G401.6 (cell line): ENCODE data around the gene WNK1.
"Not testable (repeated sequence)": the region's sequence is repeated elsewhere in the genome, so short reads cannot be mapped to it uniquely, and the experiment has no call there.

Source experiments
- FAIRE-seq: peaks from 2 replicates; lab custom pipeline; 2012; peaks lifted over from hg19 to GRCh38; lab: Jason Lieb, UNC

The WNK1 gene

DNA sequence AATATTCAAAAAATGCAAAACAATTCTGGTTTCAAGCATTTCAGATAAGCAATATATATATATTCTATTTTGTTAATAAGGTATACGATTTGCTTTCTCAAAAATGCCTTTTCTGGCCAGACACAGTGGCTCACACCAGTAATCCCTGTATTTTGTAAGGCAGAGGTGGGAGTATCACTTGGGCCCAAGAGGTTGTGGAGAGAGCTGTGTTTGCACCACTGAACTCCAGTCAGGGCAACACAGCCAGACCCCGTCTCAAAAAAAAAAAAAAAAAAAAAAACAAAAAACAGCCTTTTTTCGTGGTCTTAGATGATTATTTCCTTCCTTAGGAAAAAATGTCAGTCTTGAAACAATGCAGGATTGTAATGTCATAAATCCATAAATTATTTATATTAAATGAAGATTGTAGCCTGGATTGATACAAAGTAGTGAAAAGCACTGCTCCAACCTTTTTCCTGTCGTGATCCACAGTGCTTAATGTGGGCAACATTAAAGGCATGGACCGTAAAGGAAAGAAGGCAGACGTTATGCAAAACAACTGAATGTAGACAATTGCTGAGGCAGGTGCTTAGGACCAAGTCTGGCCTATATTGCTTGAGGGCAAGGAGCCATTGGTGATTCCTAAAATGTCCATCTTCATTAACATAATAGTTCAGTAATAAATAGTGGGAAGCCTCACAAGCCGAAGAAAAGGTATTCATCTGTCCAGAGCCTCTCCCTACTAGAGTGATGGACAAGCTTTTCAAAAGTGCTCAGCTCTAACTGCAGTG is 160.3 kb downstream of the WNK1 start:
- FAIRE-seq, result no peak

DNA sequence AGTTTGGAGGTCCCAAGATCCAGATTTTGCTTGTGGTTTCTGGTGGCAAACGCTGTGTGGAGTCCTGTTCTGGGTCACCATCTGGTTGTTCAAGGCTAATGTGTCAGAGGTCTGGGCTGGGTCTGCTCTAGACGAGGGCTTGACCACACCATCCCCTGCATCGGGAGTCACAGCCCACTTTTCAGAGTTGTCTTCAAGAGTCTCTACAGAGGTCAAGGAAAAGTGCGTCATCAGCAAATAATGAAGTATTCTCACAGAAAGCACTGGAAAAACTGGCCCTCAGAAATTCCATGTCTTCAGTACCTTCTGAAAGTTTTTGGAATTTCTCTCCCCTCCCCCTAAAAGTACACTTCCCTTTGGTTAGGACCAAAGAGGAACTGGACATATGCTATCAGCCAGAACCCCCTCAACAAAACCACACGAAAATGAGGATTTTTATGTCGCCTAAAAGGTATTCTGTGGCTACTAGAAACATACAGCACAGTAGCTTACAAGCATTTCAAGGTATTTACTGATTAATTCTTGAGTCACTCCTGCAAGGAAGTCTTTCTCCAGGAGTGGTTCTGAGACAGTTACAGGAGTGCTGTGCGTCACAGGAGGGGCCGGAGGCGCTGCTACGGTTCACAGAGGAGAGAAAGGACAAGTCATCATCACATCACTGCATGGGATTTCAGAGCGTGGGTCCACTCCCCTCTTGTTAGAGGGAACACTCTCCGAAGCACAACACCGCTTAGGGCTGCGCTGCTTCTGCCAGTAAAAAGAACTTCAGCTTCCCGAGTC is 161.7 kb downstream of the WNK1 start:
- FAIRE-seq, result no peak

DNA sequence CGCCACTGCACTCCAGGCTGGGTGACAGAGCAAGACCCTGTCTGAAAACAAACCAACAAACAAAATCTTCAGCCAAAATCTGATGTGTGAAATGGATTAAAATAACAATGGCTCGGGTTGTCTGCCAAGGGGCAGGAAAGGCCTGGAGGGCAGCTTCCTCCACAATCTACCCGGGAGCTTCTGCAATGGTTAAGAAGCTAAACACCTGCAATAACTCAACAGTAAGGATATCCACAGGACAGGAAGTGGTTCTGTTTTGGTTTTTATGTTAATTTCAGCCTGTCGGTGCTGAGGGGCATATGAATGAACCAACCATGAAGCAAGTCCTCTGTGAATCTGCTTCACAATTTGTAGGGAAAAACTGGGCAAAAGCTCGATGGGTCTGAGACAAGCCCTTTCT is 162.7 kb downstream of the WNK1 start:
- FAIRE-seq, result no peak

DNA sequence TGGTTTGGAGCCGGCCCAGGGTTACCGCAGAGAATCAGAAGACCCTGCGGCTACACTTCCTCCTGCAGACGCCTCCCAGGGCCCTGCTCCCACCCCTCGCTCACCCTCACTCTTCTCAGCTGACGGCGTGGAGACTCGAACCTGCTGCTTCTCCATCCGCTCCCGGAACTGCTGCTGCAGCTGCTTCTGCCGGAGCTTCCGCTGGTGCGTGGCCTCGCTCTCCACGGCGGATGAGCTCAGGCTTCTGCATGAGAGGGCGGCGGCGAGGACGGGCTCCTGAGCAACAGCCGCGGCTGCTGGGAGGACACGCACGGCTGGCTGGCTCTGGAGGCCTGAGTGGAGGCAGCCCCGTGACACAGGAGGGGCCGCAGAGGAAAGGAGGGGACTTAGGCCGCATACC is 163.9 kb downstream of the WNK1 start:
- no peak for FAIRE-seq

- FAIRE-seq, result no peak
Observed at GRCh38 chr12:916712-917445, 164.5 kb downstream of the WNK1 start.

DNA sequence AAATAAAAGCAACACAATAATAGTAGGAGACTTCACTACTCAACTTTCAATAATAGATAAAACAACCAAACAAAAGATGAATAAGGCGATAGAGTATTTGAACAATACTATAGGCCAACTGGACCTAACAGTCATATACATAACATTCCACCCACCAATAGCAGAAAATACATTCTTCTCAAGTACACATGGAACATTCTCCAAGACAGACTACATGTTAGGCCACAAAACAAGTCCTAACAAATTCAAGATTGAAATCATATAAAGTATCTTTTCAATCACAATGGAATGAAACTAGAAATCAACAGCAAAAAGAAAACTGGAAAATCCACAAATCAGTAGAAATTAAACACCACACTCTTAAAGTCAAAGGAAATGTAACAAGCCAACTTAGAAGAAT is 168.3 kb downstream of the WNK1 start:
- FAIRE-seq, result no peak

GRCh38 chr12:922285-922684 is 169.9 kb downstream of the WNK1 start:
- FAIRE-seq, result no peak

DNA sequence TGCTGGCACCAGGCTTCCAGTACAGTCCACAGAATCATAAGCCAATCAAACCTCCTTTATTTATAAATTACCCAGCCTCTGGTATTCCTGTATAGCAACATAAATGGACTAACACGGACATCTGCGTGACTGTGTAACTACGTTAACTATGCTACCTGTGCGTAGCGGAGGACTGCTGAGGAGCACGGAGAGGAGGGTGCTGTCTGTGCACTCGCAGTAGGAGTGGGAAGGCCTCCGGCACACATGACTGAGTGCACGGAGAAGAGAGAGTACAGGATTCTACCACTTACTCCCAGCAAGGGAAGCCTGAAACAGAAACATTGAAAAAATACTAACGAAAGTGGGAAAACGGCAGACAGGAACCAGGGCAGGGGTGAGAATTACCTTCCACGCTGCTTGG is 174.3 kb downstream of the WNK1 start:
- FAIRE-seq, result no peak

DNA sequence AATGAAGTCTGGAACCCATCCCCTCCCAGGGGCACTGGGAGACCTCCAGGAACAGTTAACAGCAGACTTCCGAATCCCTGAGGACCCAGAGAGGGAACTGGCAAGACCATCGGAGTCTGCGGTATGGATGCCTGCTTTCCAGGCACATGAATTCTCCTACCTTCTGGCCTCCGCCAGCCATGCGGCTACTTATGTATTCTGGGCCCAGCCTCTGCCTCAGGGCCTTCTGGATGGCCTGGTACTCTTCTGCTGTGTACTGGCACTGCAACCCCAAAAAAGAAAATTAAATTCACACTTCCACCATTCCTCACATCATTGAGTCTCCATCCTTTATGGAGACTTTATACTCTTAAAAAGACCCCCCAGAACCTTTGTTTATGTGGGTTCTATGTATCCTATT is 178.7 kb downstream of the WNK1 start:
- no peak for FAIRE-seq

DNA sequence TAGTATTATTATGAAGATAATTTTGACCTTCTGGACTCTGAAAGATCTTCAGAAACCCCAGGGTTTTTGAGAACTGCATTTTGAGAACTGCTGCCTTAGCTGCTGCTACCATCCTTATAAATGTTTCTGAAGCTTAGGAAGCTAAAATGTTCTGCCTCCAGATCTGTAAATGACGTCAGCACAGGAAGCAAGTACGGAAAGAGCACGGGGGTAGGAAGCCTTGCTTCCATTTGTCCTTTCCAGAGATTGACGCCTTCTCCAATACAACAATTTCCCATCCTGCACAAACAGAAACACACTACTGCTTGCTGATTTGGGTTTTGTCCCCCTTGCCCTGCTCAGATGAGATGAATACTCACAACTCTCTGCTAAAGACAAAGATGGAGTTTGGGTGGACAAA is 179.2 kb downstream of the WNK1 start:
- FAIRE-seq, result no peak

- not testable (repeated sequence) for FAIRE-seq
Observed at GRCh38 chr12:935891-936290, 183.5 kb downstream of the WNK1 start.

GRCh38 chr12:936377-937345 is 184.3 kb downstream of the WNK1 start:
- FAIRE-seq, result no peak

GRCh38 chr12:938810-939209 is 186.4 kb downstream of the WNK1 start:
- no peak for FAIRE-seq

- no peak for FAIRE-seq
Observed at GRCh38 chr12:943051-943450, 190.7 kb downstream of the WNK1 start.

GRCh38 chr12:944211-944610 is 191.8 kb downstream of the WNK1 start:
- FAIRE-seq, result no peak

GRCh38 chr12:946212-946611 is 193.8 kb downstream of the WNK1 start:
- no peak for FAIRE-seq

DNA sequence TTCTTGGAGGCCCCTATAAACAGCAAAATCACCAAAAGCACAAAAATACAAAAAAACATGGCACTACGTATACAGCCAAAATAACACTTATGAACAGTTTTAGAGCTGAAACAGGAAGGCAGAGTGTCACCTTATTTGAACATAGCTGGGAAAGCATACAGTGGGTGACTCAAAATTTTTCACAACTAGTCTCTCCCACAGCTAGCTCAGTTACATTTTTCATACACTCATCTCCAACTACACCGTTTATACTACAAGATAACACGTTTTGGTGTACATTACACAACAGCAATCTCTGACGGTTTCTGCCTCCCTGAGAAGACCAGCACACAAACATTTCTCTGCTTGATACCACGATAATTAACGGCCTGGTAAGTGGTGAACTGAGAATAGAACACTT is 194.3 kb downstream of the WNK1 start:
- no peak for FAIRE-seq

DNA sequence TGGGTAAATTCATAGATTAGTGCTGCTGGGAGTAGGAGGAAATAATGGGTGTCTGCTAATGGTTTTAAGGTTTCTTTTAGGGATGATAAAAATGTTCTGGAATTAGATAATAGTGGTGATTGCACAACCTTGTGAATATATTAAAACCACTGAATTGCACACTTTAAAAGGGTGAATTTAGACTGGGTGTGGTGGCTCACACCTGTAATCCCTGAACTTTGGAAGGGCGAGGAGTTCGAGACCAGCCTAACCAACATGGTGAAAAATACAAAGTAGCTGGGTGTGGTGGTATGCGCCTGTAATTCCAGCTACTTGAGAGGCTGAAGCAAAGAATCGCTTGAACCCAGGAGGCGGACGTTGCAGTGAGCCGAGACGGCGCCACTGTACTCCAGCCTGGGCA is 195.9 kb downstream of the WNK1 start:
- no peak for FAIRE-seq

DNA sequence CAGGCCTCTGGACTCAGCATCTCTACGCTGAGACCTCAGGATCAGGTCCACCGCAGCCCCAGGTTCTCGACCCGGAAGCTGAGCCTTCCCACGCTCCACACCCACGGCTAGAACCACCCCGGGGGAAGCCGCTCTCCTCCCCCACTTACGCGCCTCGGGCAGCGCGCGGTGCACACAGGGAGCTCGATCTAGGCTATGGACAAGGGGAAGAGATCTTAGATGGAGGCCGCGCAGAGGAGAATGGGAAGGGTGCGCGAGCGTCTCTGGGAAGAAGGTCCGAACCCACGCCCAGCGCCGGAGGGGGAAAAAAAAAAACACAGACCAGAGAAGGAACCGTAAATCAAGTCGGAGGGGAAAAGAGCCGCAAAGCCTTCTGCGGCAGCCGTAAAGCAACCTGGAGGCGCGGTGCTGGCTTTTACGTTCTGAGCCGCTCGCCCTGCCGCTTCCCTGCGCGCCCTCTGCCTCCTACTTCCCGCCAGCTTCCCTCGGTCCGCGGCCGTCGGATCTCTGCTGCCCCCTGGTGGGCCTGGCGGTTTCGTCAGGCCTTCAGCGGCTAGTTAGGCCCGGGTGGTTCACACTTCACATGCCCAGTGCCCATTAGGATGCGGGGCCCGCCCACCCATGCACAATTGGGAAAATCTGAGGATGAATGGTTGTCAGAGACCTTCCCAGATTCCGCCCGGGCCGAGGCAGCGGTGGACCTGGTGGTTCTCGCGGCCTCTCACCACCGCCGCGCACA is 197.2 kb downstream of the WNK1 start, which contains the start of gene RAD52:
TSS of gene RAD52 (minus strand) at position 242 of the 739 bp plus-strand sequence. CDS start 16,636 bp downstream, outside the sequence.
- FAIRE-seq, result peak; percentile 97

- FAIRE-seq, result no peak
Observed at GRCh38 chr12:951176-951575, 198.8 kb downstream of the WNK1 start.

DNA sequence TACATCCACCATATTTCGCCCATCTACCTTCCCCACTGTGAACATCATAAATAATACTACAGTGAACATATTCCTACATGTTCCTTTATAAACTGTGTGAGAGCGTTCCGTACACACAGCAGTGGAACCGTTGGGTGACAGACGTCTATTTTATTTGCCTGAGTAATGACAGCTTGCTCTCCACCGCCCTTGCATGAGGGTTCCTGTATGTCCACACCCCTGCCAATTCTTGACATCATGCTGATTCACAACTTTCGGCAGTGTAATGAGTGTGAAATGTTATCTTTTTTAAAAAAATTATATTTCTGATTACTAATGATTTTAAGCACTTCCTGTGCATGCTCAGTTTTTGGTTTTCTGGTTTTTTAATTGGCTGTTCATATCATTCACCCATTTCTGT is 201.4 kb downstream of the WNK1 start:
- FAIRE-seq, result no peak
